Skeletal muscle satellite cell (primary cell): ENCODE results near the gene SWT1.
"Not testable (repeated sequence)": the region's sequence is repeated elsewhere in the genome, so short reads cannot be mapped to it uniquely, and the experiment has no call there.

Experiments
- H3K27me3 ChIP-seq: 2 replicates; pipeline ENCODE4 v1.7.0; 2013; ENCODE audit warnings: low read length; ENCODE audit not compliant: control insufficient read depth, insufficient read depth
- H3K36me3 ChIP-seq: 2 replicates; pipeline ENCODE4 v1.7.0; 2013; ENCODE audit warnings: mild to moderate bottlenecking, control low read depth, low read length; ENCODE audit not compliant: insufficient read depth
- H3K4me1 ChIP-seq: 2 replicates; pipeline ENCODE4 v1.7.0; 2013; ENCODE audit warnings: low read length; ENCODE audit not compliant: control insufficient read depth, insufficient read depth
- H3K4me2 ChIP-seq: 2 replicates; pipeline ENCODE4 v1.7.0; 2013; ENCODE audit warnings: mild to moderate bottlenecking, low read length
- H3K4me3 ChIP-seq: 2 replicates; pipeline ENCODE4 v1.7.0; 2013; ENCODE audit warnings: low read length
- H3K9ac ChIP-seq: 2 replicates; pipeline ENCODE4 v1.7.0; 2013; ENCODE audit warnings: mild to moderate bottlenecking, low read depth, low read length, moderate library complexity
- H3K9me3 ChIP-seq: replicated peaks from 2 replicates; pipeline ENCODE4 v1.7.0; 2013; ENCODE audit warnings: mild to moderate bottlenecking, control low read depth, low read length

The SWT1 gene

GRCh38 chr1:185252404-185252803 is 95.4 kb downstream of the SWT1 start:
- H3K4me2 ChIP-seq, H3K4me1 ChIP-seq, H3K27me3 ChIP-seq, H3K9me3 ChIP-seq, H3K36me3 ChIP-seq, H3K4me3 ChIP-seq, H3K9ac ChIP-seq: not testable (repeated sequence)

DNA sequence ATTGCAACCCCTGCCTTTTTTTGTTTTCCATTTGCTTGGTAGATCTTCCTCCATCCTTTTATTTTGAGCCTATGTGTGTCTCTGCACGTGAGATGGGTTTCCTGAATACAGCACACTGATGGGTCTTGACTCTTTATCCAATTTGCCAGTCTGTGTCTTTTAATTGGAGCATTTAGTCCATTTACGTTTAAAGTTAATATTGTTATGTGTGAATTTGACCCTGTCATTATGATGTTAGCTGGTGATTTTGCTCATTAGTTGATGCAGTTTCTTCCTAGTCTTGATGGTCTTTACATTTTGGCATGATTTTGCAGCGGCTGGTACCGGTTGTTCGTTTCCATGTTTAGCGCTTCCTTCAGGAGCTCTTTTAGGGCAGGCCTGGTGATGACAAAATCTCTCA is 98.6 kb downstream of the SWT1 start:
- peaks cover 17% of the 10 kb centered on the region for H3K4me1 ChIP-seq
- H3K4me3 ChIP-seq, H3K36me3 ChIP-seq, H3K4me2 ChIP-seq, H3K9me3 ChIP-seq, H3K27me3 ChIP-seq, H3K9ac ChIP-seq: not testable (repeated sequence)

DNA sequence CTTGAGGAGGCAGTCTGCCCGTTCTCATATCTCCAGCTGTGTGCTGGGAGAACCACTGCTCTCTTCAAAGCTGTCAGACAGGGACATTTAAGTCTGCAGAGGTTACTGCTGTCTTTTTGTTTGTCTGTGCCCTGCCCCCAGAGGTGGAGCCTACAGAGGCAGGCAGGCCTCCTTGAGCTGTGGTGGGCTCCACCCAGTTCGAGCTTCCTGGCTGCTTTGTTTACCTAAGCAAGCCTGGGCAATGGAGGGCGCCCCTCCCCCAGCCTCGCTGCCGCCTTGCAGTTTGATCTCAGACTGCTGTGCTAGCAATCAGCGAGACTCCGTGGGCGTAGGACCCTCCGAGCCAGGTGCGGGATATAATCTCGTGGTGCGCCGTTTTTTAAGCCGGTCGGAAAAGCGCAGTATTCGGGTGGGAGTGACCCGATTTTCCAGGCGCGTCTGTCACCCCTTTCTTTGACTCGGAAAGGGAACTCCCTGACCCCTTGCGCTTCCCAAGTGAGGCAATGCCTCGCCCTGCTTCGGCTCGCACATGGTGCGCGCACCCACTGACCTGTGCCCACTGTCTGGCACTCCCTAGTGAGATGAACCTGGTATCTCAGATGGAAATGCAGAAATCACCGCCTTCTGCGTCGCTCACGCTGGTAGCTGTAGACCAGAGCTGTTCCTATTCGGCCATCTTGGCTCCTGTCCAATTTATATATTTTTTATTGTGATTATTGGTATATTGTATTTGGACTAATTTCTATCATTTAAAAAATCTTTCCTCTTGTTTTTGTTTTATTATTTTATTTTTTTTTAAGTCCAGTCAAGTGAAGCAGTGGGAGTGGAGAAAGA is 100.4 kb downstream of the SWT1 start:
- not testable (repeated sequence) for H3K9me3 ChIP-seq, H3K9ac ChIP-seq, H3K4me2 ChIP-seq, H3K36me3 ChIP-seq, H3K4me3 ChIP-seq, H3K27me3 ChIP-seq
- H3K4me1 ChIP-seq = peaks cover 24% of the 10 kb centered on the region

DNA sequence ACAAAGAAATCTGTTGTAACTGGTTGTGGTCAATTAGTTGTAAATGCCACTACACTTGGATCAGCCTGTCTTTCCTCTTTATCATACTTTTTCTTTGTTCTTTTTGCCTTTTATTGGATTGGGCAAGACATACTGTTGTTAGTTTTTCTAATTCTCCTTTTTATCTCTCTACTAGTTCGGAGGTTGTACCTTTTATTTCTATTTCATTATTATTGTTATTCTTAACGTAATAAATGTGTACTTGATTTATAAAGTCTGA is 100.9 kb downstream of the SWT1 start:
- H3K4me2 ChIP-seq = no peak overlapping the region
- H3K4me3 ChIP-seq = no peak overlapping the region
- no peak overlapping the region for H3K9ac ChIP-seq
- H3K27me3 ChIP-seq = no peaks in the 10 kb centered on the region
- peaks cover 24% of the 10 kb centered on the region for H3K4me1 ChIP-seq
- no peaks in the 10 kb centered on the region for H3K36me3 ChIP-seq
- no peaks in the 10 kb centered on the region for H3K9me3 ChIP-seq

DNA sequence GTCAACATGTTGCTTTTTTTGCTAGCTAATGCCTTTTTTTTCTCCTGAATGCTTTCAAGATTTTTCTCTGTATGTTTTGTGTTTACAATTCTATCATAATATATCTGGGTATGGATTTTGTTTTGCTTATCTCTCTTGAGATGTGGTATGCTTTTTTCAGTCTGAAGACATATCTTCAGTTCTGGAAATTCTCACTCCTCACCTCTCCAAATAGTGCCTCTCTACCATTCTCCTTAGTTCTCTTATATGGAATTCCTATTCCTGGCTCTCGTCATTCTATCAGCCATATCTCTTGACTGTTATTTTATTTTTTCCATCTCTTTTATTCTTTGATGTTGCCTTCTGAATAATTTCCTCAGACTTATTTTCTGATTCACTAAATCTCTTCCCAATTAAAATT is 101.7 kb downstream of the SWT1 start:
- Histone ChIP-seq H3K27me3 (no peaks in the 10 kb centered on the region), H3K4me3 (no peak overlapping the region), H3K4me2 (no peak overlapping the region), H3K4me1 (peaks cover 24% of the 10 kb centered on the region), H3K9ac (no peak overlapping the region), H3K36me3 (no peaks in the 10 kb centered on the region), H3K9me3 (no peaks in the 10 kb centered on the region)

- Histone ChIP-seq H3K9ac (no peak overlapping the region), H3K27me3 (no peaks in the 10 kb centered on the region), H3K4me1 (peaks cover 24% of the 10 kb centered on the region), H3K36me3 (no peaks in the 10 kb centered on the region), H3K9me3 (no peaks in the 10 kb centered on the region), H3K4me2 (no peak overlapping the region), H3K4me3 (no peak overlapping the region)
Measured at GRCh38 chr1:185260611-185261010, 103.6 kb downstream of the SWT1 start.

- H3K4me2 ChIP-seq = no peak overlapping the region
- no peak overlapping the region for H3K9ac ChIP-seq
- no peak overlapping the region for H3K4me3 ChIP-seq
- H3K4me1 ChIP-seq = peaks cover 24% of the 10 kb centered on the region
- H3K9me3 ChIP-seq = no peaks in the 10 kb centered on the region
- no peaks in the 10 kb centered on the region for H3K36me3 ChIP-seq
- no peaks in the 10 kb centered on the region for H3K27me3 ChIP-seq
Measured at GRCh38 chr1:185262151-185262550, 105.2 kb downstream of the SWT1 start.

GRCh38 chr1:185263292-185263691 is 106.3 kb downstream of the SWT1 start:
- H3K27me3 ChIP-seq = no peaks in the 10 kb centered on the region
- no peak overlapping the region for H3K4me3 ChIP-seq
- H3K4me1 ChIP-seq = peaks cover 24% of the 10 kb centered on the region
- H3K4me2 ChIP-seq = no peak overlapping the region
- no peaks in the 10 kb centered on the region for H3K9me3 ChIP-seq
- no peaks in the 10 kb centered on the region for H3K36me3 ChIP-seq
- H3K9ac ChIP-seq = no peak overlapping the region

DNA sequence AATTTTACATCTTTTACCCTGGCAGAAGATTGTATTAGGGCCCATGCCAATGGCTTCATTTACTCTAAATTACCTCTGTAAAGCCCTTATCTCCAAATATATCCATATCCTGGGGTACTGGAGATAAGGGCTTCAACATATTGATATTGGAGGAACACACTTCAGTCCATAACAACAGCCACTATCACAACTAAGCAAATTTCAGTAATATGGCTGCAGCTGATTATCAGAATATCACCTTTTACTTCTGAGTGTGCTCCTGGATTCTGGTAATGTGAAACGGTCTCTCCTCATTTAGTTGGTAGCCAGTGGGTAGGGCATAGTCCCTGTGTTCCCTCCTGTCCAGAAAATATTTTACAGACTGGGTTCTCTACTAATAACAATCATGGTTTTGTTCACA is 106.8 kb downstream of the SWT1 start:
- Histone ChIP-seq H3K4me1 (peaks cover 24% of the 10 kb centered on the region), H3K36me3 (no peaks in the 10 kb centered on the region), H3K27me3 (no peaks in the 10 kb centered on the region), H3K9me3 (no peaks in the 10 kb centered on the region), H3K4me3 (no peak overlapping the region), H3K9ac (no peak overlapping the region), H3K4me2 (no peak overlapping the region)

DNA sequence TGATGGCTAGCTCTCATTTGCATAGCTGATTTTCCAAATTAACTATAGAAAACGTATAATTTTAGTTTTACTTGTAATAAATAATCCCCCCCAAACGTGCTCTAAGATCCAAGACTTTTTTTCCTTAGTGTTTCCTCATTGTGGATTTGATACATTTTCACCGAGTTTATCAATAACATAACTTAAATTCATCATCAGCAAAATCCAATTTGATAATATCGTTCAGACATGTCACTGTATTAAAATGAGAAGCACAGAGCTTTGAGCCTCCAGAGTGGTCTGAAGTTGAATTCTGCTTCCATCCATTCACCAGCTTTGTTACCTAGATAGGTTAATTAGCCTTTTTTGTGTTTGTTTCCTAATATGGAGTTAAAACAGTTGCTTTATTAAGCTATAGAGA is 108.3 kb downstream of the SWT1 start:
- Histone ChIP-seq H3K4me3 (no peak overlapping the region), H3K4me2 (no peak overlapping the region), H3K9ac (no peak overlapping the region), H3K4me1 (peaks cover 10% of the 10 kb centered on the region), H3K9me3 (no peaks in the 10 kb centered on the region), H3K36me3 (no peaks in the 10 kb centered on the region), H3K27me3 (no peaks in the 10 kb centered on the region)

GRCh38 chr1:185267301-185267700 is 110.3 kb downstream of the SWT1 start:
- Histone ChIP-seq H3K4me2 (no peak overlapping the region), H3K4me1 (no peaks in the 10 kb centered on the region), H3K36me3 (no peaks in the 10 kb centered on the region), H3K27me3 (no peaks in the 10 kb centered on the region), H3K9me3 (no peaks in the 10 kb centered on the region), H3K4me3 (no peak overlapping the region), H3K9ac (no peak overlapping the region)

- no peaks in the 10 kb centered on the region for H3K27me3 ChIP-seq
- H3K9ac ChIP-seq = no peak overlapping the region
- no peaks in the 10 kb centered on the region for H3K36me3 ChIP-seq
- no peaks in the 10 kb centered on the region for H3K9me3 ChIP-seq
- H3K4me2 ChIP-seq = no peak overlapping the region
- H3K4me1 ChIP-seq = no peaks in the 10 kb centered on the region
- no peak overlapping the region for H3K4me3 ChIP-seq
Measured at GRCh38 chr1:185267701-185268100, 110.7 kb downstream of the SWT1 start.
